ENCODE data around the gene PDCL2.

PDCL2 gene

DNA sequence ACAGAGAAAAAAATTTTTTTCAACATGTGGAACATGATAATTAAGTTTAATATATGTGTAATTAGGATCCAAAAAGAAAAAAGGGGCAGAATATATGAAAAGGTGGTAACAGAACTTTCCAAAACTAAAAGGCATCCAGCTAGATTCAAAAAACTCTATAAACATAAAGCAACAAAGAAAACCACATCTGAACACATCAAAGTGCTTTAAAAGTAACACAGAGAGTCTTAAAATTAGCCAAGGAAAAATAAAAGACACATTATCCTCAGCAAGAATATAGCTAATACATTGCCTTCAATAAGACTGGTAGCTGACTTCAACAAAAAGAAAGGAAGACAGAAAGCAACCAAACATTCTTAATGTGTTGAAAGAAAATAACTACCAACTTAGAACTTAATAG lies 53.5 kb downstream of the PDCL2 start:
- ATAC-seq = no peak
- TF ChIP-seq, protein P1, sequence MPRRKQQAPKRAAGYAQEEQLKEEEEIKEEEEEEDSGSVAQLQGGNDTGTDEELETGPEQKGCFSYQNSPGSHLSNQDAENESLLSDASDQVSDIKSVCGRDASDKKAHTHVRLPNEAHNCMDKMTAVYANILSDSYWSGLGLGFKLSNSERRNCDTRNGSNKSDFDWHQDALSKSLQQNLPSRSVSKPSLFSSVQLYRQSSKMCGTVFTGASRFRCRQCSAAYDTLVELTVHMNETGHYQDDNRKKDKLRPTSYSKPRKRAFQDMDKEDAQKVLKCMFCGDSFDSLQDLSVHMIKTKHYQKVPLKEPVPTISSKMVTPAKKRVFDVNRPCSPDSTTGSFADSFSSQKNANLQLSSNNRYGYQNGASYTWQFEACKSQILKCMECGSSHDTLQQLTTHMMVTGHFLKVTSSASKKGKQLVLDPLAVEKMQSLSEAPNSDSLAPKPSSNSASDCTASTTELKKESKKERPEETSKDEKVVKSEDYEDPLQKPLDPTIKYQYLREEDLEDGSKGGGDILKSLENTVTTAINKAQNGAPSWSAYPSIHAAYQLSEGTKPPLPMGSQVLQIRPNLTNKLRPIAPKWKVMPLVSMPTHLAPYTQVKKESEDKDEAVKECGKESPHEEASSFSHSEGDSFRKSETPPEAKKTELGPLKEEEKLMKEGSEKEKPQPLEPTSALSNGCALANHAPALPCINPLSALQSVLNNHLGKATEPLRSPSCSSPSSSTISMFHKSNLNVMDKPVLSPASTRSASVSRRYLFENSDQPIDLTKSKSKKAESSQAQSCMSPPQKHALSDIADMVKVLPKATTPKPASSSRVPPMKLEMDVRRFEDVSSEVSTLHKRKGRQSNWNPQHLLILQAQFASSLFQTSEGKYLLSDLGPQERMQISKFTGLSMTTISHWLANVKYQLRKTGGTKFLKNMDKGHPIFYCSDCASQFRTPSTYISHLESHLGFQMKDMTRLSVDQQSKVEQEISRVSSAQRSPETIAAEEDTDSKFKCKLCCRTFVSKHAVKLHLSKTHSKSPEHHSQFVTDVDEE (CRISPR knock-in tag; IDR thresholded peaks at IDR 0.05) = no peak
- TF ChIP-seq OSR1 (CRISPR knock-in tag; IDR thresholded peaks at IDR 0.05) = no peak
- no peak for TF ChIP-seq CSDC2 (CRISPR knock-in tag; IDR thresholded peaks at IDR 0.05)
- no peak for TF ChIP-seq ZNF8 (CRISPR knock-in tag; IDR thresholded peaks at IDR 0.05)
- TF ChIP-seq, protein P2, sequence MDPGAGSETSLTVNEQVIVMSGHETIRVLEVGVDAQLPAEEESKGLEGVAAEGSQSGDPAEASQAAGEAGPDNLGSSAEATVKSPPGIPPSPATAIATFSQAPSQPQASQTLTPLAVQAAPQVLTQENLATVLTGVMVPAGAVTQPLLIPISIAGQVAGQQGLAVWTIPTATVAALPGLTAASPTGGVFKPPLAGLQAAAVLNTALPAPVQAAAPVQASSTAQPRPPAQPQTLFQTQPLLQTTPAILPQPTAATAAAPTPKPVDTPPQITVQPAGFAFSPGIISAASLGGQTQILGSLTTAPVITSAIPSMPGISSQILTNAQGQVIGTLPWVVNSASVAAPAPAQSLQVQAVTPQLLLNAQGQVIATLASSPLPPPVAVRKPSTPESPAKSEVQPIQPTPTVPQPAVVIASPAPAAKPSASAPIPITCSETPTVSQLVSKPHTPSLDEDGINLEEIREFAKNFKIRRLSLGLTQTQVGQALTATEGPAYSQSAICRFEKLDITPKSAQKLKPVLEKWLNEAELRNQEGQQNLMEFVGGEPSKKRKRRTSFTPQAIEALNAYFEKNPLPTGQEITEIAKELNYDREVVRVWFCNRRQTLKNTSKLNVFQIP (CRISPR knock-in tag; IDR thresholded peaks at IDR 0.05; ENCODE audit: borderline replicate concordance, low read depth) = no peak
- TF ChIP-seq, protein P3, sequence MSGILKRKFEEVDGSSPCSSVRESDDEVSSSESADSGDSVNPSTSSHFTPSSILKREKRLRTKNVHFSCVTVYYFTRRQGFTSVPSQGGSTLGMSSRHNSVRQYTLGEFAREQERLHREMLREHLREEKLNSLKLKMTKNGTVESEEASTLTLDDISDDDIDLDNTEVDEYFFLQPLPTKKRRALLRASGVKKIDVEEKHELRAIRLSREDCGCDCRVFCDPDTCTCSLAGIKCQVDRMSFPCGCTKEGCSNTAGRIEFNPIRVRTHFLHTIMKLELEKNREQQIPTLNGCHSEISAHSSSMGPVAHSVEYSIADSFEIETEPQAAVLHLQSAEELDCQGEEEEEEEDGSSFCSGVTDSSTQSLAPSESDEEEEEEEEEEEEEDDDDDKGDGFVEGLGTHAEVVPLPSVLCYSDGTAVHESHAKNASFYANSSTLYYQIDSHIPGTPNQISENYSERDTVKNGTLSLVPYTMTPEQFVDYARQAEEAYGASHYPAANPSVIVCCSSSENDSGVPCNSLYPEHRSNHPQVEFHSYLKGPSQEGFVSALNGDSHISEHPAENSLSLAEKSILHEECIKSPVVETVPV (CRISPR knock-in tag; IDR thresholded peaks at IDR 0.05) = no peak
- TF ChIP-seq ZFP30 (CRISPR knock-in tag; IDR thresholded peaks at IDR 0.05) = no peak
- no peak for TF ChIP-seq GLIS3 (CRISPR knock-in tag; IDR thresholded peaks at IDR 0.05)
- no peak for TF ChIP-seq ARNTL (CRISPR knock-in tag; IDR thresholded peaks at IDR 0.05; ENCODE audit: borderline replicate concordance, low read depth)
- TF ChIP-seq SNAI2 (CRISPR knock-in tag; IDR thresholded peaks at IDR 0.05) = no peak
- no peak for TF ChIP-seq ZNF70 (CRISPR knock-in tag; IDR thresholded peaks at IDR 0.05)
- TF ChIP-seq ZC3H10 (CRISPR knock-in tag; IDR thresholded peaks at IDR 0.05) = no peak
- TF ChIP-seq, protein P4, sequence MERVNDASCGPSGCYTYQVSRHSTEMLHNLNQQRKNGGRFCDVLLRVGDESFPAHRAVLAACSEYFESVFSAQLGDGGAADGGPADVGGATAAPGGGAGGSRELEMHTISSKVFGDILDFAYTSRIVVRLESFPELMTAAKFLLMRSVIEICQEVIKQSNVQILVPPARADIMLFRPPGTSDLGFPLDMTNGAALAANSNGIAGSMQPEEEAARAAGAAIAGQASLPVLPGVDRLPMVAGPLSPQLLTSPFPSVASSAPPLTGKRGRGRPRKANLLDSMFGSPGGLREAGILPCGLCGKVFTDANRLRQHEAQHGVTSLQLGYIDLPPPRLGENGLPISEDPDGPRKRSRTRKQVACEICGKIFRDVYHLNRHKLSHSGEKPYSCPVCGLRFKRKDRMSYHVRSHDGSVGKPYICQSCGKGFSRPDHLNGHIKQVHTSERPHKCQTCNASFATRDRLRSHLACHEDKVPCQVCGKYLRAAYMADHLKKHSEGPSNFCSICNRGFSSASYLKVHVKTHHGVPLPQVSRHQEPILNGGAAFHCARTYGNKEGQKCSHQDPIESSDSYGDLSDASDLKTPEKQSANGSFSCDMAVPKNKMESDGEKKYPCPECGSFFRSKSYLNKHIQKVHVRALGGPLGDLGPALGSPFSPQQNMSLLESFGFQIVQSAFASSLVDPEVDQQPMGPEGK (CRISPR knock-in tag; IDR thresholded peaks at IDR 0.05; ENCODE audit: borderline replicate concordance) = no peak
- TF ChIP-seq ZFP3 (CRISPR knock-in tag; IDR thresholded peaks at IDR 0.05) = no peak
- no peak for TF ChIP-seq ISL1 (CRISPR knock-in tag; IDR thresholded peaks at IDR 0.05)
- TF ChIP-seq RARB (CRISPR knock-in tag; IDR thresholded peaks at IDR 0.05) = no peak
- TF ChIP-seq BACH2 (CRISPR knock-in tag; IDR thresholded peaks at IDR 0.05; ENCODE audit: borderline replicate concordance) = no peak
- TF ChIP-seq, protein P5, sequence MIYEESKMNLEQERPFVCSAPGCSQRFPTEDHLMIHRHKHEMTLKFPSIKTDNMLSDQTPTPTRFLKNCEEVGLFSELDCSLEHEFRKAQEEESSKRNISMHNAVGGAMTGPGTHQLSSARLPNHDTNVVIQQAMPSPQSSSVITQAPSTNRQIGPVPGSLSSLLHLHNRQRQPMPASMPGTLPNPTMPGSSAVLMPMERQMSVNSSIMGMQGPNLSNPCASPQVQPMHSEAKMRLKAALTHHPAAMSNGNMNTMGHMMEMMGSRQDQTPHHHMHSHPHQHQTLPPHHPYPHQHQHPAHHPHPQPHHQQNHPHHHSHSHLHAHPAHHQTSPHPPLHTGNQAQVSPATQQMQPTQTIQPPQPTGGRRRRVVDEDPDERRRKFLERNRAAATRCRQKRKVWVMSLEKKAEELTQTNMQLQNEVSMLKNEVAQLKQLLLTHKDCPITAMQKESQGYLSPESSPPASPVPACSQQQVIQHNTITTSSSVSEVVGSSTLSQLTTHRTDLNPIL (CRISPR knock-in tag; IDR thresholded peaks at IDR 0.05; ENCODE audit: low read depth) = no peak

DNA sequence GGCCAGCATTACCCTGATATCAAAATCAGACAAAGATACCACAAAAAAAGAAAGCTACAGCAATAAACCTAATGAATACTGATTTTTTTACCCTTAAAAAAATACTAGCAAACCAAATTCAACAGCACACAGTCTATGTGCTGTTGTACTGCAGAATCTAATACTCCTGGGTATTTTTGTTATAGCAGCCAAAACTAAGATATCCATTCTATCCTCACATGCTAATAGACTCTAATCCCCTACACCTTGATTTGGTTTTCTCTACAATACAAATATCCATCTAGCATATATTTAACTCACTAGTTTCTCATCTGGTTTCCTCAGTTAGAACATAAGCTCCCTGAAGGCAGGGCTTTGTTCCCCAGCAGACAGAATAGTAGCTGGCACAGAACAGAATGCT lies 57.7 kb downstream of the PDCL2 start:
- ATAC-seq = no peak
- no peak for TF ChIP-seq CSDC2 (CRISPR knock-in tag; IDR thresholded peaks at IDR 0.05)
- TF ChIP-seq ZFP30 (CRISPR knock-in tag; IDR thresholded peaks at IDR 0.05) = no peak
- TF ChIP-seq, protein P5 (CRISPR knock-in tag; IDR thresholded peaks at IDR 0.05; ENCODE audit: low read depth) = no peak
- no peak for TF ChIP-seq GLIS3 (CRISPR knock-in tag; IDR thresholded peaks at IDR 0.05)
- no peak for TF ChIP-seq ZC3H10 (CRISPR knock-in tag; IDR thresholded peaks at IDR 0.05)
- no peak for TF ChIP-seq BACH2 (CRISPR knock-in tag; IDR thresholded peaks at IDR 0.05; ENCODE audit: borderline replicate concordance)
- TF ChIP-seq, protein P1 (CRISPR knock-in tag; IDR thresholded peaks at IDR 0.05) = no peak
- TF ChIP-seq, protein P2 (CRISPR knock-in tag; IDR thresholded peaks at IDR 0.05; ENCODE audit: borderline replicate concordance, low read depth) = no peak
- TF ChIP-seq, protein P4 (CRISPR knock-in tag; IDR thresholded peaks at IDR 0.05; ENCODE audit: borderline replicate concordance) = no peak
- no peak for TF ChIP-seq RARB (CRISPR knock-in tag; IDR thresholded peaks at IDR 0.05)
- TF ChIP-seq OSR1 (CRISPR knock-in tag; IDR thresholded peaks at IDR 0.05) = no peak

All from SK-N-SH treated with all-trans-retinoic acid at 6 μM for 48 hours (cell line).